ENCODE measurements around the gene FRA10AC1.

The FRA10AC1 gene

DNA sequence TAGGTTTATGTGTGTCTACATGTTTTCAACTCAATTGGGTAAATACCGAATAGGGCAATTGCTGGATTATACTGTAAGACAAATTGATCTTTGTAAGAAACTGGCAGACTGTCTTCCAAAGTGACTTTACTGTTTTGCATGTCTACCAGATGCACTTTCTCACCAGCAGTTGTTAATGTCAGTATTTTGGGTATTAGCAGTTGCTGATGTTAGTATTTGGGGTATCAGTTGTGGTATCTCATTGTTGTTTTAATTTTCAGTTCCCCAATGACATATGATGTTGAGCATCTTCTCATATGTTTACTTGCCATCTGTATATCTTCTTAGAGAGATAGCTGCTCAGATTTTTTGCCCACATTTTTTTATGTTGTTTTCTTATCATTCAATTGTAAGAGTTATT, 79.5 kb downstream of the FRA10AC1 start:
- DNase-seq = no peak

DNA sequence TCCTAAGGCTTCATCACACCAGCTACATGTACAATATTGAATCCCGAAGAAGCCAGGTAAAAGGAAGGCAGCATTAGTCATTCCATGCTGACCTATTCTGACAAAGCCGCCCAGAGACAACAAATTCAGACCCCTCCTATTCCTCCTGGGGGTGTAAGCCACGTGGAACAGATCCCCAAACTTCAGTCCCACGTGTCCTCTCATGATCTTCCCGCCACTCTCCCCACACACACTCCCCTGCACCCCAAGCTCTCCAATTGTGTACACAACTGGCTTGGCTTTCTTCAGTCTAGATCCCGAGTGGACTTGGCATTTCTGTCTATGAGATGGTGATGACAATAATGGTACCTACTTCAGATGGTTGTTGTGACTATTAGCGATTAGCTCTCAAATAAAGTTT, 81.5 kb downstream of the FRA10AC1 start:
- no peak for DNase-seq

All from activated CD8-positive, alpha-beta memory T cell treated with anti-CD3 and anti-CD28 coated beads, Interleukin-2, amount 50 U/mL, for 48 hours (primary cell).